Body of pancreas (tissue), 4 donors: Measurements from ENCODE around the gene AKAP1. TPM values are rescaled to one million over a fixed set of nuclear protein-coding genes. Genes with fewer than 3 reads are reported as not detected.

Experiments
- ATAC-seq: fragments of 150-250 bp; one replicate; pipeline ENCODE4 v1.9.1; 2016
- DNase-seq, 4 donors: peaks; one replicate each; pipeline ENCODE4 v3.0.0-alpha.2; 2019
- H3K27ac ChIP-seq, 4 donors: fragments of 200-600 bp; sonication (generic); 1 replicate in 3 of 4; 2 replicates in 1 of 4; pipeline versions ENCODE4 v1.5.1 to v1.6.1; 2016 to 2019; ENCODE audit warnings: mild to moderate bottlenecking in 1 of 4, mixed read lengths in 1 of 4, moderate library complexity in 1 of 4
- H3K27me3 ChIP-seq, 2 donors: fragments of 200-600 bp; sonication (generic); one replicate each; pipeline ENCODE4 v1.6.0; 2016; ENCODE audit warnings: mild to moderate bottlenecking in 1 of 2
- H3K36me3 ChIP-seq, 2 donors: fragments of 200-600 bp; sonication (generic); replicated peaks in 1 of 2; 2 replicates each; pipeline ENCODE4 v1.5.1; 2016; ENCODE audit warnings: low read depth in 2 of 2; ENCODE audit not compliant: insufficient read depth in 1 of 2
- H3K4me1 ChIP-seq: fragments of 200-600 bp; sonication (generic); one replicate; pipeline ENCODE4 v1.6.0; 2016
- H3K4me3 ChIP-seq, 2 donors: fragments of 200-600 bp; sonication (generic); 1 replicate in 1 of 2; 2 replicates in 1 of 2; pipeline ENCODE4 v1.5.1; 2016 to 2019
- H3K9me3 ChIP-seq, 3 donors: fragments of 200-600 bp; sonication (generic); 1 replicate in 2 of 3; 2 replicates in 1 of 3; pipeline ENCODE4 v1.5.1; 2016
- POLR2A ChIP-seq, 3 donors: fragments of 450-650 bp; IDR thresholded peaks; one replicate each; pipeline ENCODE4 v1.6.1; 2016; ENCODE audit warnings: antibody characterized with exemption in 3 of 3, mild to moderate bottlenecking in 2 of 3
- WGBS, 2 donors: methylation state at CpG; one replicate each; pipeline ENCODE4 v1.1.5; 2017; 5-methylcytosine and 5-hydroxymethylcytosine counted together
- intact Hi-C: fragments of 100-400 bp; cut with DNase I; formaldehyde crosslinking; loops from one replicate; pipeline ENCODE4 v1.15.1; 2023
- total RNA-seq, 2 donors: library from RNA; depleted of rRNA; stranded (reverse); fragments of >200 nt; gene quantifications; one replicate each; pipeline ENCODE4 v1.1.0, GENCODE V29; 2016
- TF ChIP-seq, protein P1 (sequence below), 7 experiments: fragments of 450-650 bp in 4 of 7; fragments of 200-600 bp in 3 of 7; sonication (generic) in 3 of 7; IDR thresholded peaks; one replicate each; pipeline ENCODE4 v1.5.1; 2016 to 2019; ENCODE audit warnings: antibody characterized with exemption in 7 of 7

Gene AKAP1
- total RNA-seq, 2 donors from 2014 or later: 24.4 to 48.5 TPM

DNA sequence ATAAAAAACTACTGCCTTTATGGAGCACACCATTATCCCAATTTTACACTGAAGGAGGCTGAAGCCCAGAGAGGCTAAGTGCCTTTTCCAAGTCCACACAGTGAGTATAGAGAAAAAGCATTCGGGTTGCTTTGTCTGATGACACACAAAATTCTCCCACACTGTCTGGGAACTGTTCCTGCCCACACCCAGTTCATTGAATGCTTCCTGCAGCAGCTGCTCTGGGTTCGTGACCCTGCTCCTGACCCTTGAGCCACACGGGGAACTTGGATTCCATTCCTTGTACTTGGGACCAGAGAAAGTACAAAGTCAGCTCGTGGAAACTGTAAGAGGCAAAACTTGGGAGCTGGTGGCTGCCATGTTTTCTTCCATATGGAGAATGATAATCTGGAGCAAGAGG lies 57.9 kb downstream of the AKAP1 start:
- peak in 1 of 4 donors; percentile 21 for DNase-seq
- 50 to 52% methylated on average over 4 of the region's 4 CpGs for WGBS, 2 donors

DNA sequence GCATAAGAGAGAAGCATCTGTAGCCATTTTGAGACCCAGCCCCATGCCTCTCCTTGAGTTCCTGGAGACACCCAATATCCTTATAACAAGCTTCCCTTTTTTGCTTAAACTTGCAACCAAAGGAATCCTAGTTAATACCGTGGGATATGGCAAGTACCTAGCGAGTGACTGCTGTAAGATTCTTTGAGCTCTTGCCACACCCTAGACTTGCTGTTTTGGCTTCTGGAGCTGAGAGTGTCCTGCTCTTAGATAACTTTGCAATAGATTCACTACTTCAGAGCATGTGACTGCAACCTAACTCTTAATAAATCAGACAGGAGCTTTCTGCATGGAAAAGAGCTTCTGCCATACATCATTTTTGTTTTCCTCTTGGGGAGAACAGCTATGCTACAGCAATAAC lies 58.3 kb downstream of the AKAP1 start:
- intact Hi-C loops: no loop called here
- H3K4me1 ChIP-seq: no peaks in the 10 kb centered on the region
- WGBS, 2 donors: 63 to 76% methylated on average over 2 of the region's 2 CpGs
- no peaks in the 10 kb centered on the region for H3K36me3 ChIP-seq
- no peak overlapping the region for H3K27ac ChIP-seq
- H3K9me3 ChIP-seq: no peaks in the 10 kb centered on the region
- H3K27me3 ChIP-seq: no peaks in the 10 kb centered on the region
- ATAC-seq: no peak
- DNase-seq: no peak
- no peak overlapping the region for H3K4me3 ChIP-seq
- no peak for TF ChIP-seq POLR2A (IDR thresholded peaks at IDR 0.05)
- TF ChIP-seq, protein P1, sequence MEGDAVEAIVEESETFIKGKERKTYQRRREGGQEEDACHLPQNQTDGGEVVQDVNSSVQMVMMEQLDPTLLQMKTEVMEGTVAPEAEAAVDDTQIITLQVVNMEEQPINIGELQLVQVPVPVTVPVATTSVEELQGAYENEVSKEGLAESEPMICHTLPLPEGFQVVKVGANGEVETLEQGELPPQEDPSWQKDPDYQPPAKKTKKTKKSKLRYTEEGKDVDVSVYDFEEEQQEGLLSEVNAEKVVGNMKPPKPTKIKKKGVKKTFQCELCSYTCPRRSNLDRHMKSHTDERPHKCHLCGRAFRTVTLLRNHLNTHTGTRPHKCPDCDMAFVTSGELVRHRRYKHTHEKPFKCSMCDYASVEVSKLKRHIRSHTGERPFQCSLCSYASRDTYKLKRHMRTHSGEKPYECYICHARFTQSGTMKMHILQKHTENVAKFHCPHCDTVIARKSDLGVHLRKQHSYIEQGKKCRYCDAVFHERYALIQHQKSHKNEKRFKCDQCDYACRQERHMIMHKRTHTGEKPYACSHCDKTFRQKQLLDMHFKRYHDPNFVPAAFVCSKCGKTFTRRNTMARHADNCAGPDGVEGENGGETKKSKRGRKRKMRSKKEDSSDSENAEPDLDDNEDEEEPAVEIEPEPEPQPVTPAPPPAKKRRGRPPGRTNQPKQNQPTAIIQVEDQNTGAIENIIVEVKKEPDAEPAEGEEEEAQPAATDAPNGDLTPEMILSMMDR (IDR thresholded peaks at IDR 0.05): no peak

More for the DNA sequence above, 57.9 kb downstream of the AKAP1 start:
- intact Hi-C loops: no loop called here
- Histone ChIP-seq H3K27me3 (no peaks in the 10 kb centered on the region), H3K4me1 (no peaks in the 10 kb centered on the region), H3K4me3 (no peak overlapping the region), H3K9me3 (no peaks in the 10 kb centered on the region), H3K27ac (no peak overlapping the region), H3K36me3 (no peaks in the 10 kb centered on the region)
- ATAC-seq: no peak
- TF ChIP-seq, protein P1 (IDR thresholded peaks at IDR 0.05): no peak
- TF ChIP-seq POLR2A (IDR thresholded peaks at IDR 0.05): no peak

DNA sequence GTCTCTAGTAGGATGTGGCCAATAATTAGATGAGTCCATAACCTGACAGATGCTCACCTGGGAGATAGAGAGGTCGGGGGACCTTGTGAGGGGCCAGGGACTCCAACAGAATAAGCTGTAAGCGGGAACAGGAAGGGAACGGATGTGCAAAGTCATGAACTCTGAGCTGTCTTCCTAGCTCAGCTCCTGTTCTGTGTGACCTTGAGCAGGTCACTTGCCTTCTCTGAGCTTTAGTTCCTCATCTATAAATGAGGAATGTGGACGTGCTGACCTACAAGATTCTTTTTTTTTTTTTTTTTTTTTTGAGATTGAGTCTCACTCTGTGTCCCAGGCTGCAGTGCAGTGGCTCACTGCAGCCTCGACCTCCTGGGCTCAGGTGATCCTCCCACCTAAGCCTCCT lies 58.9 kb downstream of the AKAP1 start:
- intact Hi-C loops: no loop called here
- WGBS, 2 donors: 65% methylated on average over 5 of the region's 5 CpGs
- H3K4me3 ChIP-seq: no peak overlapping the region
- H3K27me3 ChIP-seq: no peaks in the 10 kb centered on the region
- no peaks in the 10 kb centered on the region for H3K36me3 ChIP-seq
- H3K4me1 ChIP-seq: no peaks in the 10 kb centered on the region
- DNase-seq (no peak), ATAC-seq (no peak)
- TF ChIP-seq POLR2A (IDR thresholded peaks at IDR 0.05): no peak
- TF ChIP-seq, protein P1 (IDR thresholded peaks at IDR 0.05): no peak
- no peak overlapping the region for H3K27ac ChIP-seq
- no peaks in the 10 kb centered on the region for H3K9me3 ChIP-seq

DNA sequence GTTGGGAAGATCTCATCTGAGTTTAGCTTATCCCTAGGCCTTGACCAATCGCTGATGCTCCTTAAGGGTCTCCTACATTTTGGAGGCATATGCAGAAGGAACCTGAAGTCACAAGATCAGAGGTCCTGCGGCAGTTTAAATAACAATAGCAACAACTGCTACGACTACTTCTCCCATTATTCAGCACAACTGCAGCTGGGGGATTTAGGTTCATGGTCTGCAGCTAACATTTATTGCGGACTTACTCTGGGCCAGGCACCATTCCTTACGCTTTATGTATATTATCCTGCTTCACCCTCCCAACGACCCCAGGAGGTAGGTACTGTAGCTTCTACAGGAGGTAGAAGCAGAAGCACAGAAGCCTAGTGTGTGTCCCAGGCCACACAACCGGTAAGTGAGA lies 59.5 kb downstream of the AKAP1 start:
- WGBS, 2 donors: 78 to 79% methylated on average over 7 of the region's 7 CpGs
- intact Hi-C loops: no loop called here
- Histone ChIP-seq H3K9me3 (no peaks in the 10 kb centered on the region), H3K36me3 (no peaks in the 10 kb centered on the region), H3K4me3 (no peak overlapping the region), H3K4me1 (no peaks in the 10 kb centered on the region), H3K27me3 (no peaks in the 10 kb centered on the region), H3K27ac (no peak overlapping the region)
- ATAC-seq (no peak), DNase-seq (no peak)
- no peak for TF ChIP-seq POLR2A (IDR thresholded peaks at IDR 0.05)
- TF ChIP-seq, protein P1 (IDR thresholded peaks at IDR 0.05): no peak

DNA sequence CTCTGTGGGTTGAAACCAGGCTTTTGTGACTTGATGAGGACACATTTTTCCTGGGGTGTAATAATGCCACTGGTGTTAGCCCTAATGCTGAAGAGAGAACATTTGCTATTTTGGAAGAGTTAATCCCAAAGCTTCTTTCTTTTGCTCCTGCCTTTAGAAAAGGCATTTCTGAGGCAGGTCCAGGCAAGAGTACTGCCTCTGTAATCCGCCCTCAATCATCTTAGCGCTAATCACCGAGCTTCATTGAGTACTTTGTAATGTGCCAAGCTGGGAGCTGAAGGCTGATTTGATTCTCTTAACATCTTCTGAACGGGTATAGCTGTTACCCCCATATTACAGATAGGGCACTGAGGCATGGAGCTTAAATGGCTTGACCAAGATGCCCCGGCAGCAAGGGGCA lies 60.3 kb downstream of the AKAP1 start:
- 75 to 80% methylated on average over 4 to 5 of the region's 5 CpGs for WGBS, 2 donors
- no peak for ATAC-seq

More for the DNA sequence above, 60.3 kb downstream of the AKAP1 start:
- H3K4me1 ChIP-seq: no peaks in the 10 kb centered on the region
- no peak for TF ChIP-seq POLR2A (IDR thresholded peaks at IDR 0.05)
- TF ChIP-seq, protein P1 (IDR thresholded peaks at IDR 0.05): no peak
- no peaks in the 10 kb centered on the region for H3K27me3 ChIP-seq
- DNase-seq: no peak
- H3K36me3 ChIP-seq: no peaks in the 10 kb centered on the region
- no peak overlapping the region for H3K4me3 ChIP-seq
- intact Hi-C loops: no loop called here
- H3K27ac ChIP-seq: no peak overlapping the region
- H3K9me3 ChIP-seq: no peaks in the 10 kb centered on the region
